COR-L47 (cell line): ENCODE measurements around the gene MAML3.

Experiments used
- DNase-seq: peaks from one replicate; lab custom pipeline; 2025; lab: John Stamatoyannopoulos, UW

MAML3 gene

DNA sequence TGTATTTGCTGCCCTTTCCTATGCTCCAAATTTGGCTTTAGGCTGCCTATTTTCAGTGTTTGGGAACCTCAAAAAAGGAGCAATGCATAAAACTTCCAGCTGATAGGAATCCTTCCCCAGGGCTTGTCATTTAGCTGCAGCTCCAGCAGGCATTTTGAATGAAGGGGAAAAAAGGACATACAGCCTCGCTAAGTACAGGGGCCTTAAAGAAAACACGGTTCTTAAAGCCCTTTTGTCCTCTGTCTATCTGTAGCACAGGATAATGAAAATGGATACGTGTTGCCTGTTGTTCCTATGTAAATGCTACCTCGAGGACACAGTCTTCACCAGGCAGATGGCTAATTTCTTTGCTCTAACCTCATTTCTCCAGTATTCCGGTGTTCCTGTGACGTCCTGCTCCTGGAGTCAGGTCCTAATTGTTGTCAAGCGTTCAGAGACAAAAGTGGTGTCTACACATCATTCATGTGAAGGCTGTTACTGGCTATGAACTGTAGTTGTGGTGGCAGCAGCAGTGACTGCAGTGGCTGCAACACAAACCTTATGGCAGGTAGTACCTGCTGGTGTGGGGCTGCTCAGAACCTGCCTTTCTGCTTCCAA is 371.0 kb downstream of the MAML3 start:
- no peak for DNase-seq

DNA sequence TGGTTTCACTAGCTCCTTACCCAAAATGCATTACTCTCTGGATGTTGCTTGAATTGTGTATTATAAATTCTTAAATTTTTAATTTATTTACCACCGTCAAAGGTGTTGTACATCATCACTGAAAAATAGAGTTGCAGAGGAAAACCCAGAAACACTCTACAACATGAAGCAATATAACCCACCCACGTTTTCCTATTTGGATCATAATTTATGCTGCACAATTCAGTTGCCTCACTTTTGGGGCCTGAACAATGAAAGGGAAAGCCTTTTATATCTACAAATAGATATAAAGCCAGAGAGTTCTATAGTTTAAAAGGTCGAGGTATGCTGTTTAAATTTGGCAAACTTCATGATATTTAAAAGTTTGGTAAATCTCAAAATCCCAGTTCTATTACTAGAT is 372.9 kb downstream of the MAML3 start:
- DNase-seq = no peak

DNA sequence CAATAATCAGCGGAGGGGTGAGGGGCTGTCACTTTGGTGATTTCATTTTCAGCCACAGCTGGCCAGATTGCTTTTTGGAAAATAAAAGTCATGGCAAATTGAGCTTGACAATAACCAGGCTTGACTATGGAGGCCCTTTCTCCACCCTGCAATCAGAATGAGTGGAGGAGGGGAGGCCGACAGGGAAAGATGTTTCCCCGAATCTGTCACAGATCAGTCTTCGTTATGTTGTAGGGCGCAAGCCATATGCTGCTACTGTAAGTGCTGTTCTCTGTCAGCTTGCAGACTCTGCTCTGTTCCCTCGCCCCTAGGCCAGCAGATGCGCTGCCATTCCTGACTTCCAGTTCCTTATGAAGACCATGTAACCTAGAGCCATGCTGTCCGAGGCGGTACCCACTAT is 374.3 kb downstream of the MAML3 start:
- DNase-seq = no peak

DNA sequence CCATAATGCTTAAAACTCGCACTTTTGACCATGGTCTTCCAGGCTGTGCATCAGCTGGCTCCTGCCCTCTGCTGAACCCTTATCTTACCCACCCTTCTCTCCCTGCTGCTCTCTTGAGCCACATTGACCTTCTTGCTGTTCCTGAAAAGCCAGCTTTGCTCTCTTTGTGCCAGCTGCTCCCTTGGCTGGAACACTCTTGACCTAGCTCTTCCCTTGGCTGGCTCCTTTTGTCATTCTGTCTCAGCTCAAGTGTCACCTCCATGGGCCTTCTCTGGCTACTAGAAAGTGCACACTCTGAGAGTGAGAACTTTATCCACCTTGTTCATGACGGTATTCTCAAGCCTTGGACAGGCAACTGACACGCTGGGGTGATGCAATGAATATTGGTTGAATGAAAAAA is 376.2 kb downstream of the MAML3 start:
- no peak for DNase-seq

DNA sequence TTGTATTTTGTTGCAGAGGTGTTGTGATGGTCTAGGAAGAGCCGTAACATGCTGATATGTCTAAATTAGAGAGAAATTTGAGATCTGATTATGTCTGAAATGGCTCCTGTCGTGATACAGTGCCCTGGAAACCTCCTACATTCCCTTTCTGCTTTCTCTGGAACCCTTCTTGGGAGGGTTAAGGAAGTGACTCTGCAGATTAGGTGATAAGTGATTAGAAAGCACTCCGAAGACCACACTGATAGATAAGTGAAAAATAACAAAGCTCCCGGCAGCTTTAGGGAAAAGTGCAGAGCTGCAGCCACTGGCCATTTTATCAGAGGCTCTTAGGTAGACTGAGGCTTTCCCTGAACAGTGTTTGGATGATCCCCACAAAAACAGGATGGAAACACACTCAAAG is 377.7 kb downstream of the MAML3 start:
- no peak for DNase-seq

DNA sequence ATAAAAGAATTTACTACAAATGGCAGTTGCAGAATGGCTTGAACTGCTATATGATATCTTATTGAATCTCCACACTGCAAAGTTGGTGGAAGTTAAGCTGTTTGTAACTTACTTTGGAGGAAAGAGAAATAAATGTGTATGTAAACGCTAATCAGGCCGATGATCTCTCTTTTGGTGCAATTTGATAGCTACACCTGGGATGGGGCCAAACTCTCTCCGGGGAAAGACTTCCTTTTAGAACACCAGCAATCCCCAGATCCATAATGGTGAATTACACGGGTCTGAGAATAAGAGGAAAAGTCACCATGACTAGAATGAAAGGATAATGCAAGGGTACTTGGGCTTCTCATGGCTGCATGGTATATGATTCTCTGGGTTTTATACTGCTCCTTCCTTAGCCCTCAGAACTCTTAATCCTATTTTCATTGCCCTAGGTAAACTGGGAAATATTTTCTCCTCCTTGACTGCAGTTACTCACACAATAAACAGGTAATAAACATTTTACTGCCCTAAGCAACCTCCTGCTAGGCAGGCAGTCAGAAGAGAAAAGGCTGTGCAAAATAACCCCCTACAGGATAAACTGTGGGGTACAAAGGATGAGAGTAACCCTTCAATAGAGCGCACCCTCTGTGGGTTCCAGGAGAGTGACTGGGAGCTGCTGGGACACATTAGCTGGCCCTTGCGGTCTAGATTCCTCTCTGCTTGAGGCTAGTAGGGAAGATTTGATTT is 379.1 kb downstream of the MAML3 start:
- no peak for DNase-seq

DNA sequence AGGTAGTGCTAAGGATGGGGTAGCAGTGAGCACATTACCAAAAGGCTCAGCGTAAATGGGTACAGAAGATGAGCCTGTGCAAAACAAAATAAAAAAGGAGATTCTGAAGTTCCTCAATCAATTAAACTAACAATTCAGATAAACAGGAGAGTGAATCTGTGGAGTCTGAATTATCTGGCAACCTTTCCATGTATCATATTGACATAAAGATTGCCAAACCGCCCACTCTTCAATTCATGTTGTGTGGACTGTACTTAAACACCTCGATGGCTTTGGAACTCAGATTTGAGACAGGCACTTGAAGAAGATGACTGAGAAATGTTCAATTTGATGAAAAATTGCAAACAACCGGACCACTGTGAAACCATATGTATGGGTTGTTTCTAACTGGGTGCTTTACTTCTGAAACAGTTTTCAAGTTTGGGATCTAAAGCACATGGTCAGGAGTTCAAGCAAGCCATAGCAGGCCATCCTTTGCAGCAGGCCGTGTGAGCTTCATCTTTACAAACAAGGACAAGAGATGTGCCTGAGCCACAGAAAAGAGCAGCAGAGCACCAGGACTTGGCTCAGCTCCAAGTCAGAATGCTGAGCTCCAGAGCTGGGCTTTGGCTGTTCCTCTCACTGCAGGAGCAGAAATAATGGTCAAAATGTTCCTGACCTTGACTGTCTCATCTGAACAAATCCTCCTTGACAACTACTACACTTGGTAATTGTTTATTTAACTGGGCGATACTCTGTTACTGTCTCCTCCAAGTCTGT is 380.2 kb downstream of the MAML3 start:
- DNase-seq = no peak

DNA sequence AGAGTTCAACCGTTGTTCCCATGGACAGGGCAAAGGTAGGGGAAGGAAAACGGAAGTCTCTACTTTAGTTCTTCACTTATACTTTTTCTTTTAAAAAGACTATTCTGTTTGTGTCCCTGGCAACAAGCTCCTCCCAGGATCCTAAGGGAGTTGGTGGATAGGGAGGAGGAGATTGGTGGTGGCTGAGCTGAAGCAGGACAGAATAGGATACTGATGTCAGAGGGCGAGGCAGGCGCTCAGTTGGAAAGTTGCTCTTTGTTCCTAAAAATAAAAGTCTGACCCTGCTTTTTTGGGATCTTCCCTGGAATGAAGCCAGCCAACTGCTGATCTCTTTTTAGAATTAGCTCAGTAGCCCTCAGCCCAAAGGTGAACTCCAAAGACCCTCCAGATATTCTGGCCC is 383.6 kb downstream of the MAML3 start:
- no peak for DNase-seq

DNA sequence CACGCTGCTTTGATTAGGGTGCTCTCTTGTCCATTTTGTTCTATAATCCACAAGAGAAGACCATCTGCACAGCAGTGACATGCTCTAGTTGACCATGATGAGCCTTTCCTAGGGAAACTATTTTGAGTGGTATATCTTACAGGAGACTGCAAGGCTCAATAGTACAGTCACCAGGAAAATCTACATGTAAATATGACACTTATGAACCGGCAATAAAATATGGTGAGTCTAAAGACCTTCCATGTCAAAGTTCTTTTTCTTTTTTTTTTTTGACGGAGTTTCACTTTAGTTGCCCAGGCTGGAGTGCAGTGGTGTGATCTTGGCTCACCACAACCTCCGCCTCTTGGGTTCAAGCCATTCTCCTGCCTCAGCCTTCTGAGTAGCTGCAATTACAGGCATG is 384.6 kb downstream of the MAML3 start:
- no peak for DNase-seq

DNA sequence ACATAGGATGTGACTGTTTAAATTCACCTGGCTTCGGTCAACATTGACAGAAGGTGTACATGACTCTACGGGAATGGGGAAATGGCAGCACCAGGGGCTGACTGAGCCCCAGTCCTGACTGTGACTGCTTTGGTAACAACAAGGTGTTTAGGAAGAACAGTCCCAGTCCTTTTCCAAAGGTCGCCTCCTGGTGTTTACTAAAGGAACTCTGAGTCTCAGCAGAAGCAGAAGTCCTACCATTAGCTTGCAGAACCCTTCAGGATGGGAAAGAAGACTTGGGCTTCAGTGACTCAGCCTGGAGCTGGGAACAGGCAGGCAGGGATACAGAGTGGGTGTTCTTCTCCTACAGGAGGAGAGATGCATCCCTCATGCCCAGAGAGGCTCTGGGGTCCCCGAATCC is 385.1 kb downstream of the MAML3 start:
- DNase-seq = no peak

DNA sequence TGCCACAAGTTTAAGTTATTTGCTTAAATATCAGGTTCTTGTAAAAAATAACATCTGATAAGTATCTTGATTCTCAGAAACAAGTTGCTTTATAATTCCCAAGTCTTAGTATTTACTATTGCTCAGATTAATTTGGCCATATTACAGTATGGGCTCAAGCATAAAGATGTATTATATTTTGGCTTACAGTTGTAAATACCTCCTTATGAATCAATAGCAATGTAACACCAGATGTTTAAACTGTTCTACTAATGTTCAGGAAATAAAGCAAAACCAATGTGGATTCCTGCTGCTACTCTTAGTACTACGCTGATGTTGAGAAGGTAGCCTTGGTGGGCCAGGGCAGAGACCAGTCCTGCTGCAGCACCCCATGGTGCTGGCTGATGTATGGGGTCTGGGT is 385.6 kb downstream of the MAML3 start:
- DNase-seq = no peak

DNA sequence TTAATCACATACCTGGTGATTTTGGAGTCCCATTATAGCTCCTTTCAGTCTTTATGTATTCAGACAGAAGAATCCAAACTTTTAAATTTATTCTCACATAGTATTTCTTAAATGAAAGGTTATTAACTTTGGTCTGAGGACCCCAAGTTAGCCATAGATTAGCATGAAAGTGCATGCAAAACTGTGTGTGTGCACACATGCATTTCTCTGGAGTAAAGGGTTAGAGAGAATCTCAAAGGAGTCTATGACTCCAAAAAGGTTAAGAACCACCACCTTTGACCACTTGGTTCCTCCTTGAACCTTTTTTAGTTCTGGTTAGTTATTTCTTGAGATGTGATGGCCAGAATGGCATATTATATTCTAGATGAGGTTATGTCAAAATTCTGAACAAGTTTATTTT is 386.4 kb downstream of the MAML3 start:
- no peak for DNase-seq

DNA sequence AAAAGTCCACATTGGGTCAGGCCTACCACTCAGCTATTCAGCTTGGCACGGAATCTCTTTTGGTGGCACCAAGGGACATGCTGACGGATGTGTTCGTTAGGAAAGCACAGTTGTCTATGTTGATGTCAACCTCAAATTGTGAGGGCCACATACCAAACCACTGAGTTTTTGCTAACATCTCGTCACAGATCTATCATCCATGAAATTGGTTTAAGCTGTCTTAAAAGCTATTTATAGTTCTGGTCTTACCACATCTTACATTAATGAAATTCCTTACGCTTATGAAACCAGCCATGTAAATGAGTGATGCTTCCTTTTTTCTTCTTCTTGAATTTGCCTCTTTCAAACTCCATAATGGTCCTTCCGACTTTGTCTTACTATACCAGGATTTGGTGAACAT is 386.8 kb downstream of the MAML3 start:
- no peak for DNase-seq

DNA sequence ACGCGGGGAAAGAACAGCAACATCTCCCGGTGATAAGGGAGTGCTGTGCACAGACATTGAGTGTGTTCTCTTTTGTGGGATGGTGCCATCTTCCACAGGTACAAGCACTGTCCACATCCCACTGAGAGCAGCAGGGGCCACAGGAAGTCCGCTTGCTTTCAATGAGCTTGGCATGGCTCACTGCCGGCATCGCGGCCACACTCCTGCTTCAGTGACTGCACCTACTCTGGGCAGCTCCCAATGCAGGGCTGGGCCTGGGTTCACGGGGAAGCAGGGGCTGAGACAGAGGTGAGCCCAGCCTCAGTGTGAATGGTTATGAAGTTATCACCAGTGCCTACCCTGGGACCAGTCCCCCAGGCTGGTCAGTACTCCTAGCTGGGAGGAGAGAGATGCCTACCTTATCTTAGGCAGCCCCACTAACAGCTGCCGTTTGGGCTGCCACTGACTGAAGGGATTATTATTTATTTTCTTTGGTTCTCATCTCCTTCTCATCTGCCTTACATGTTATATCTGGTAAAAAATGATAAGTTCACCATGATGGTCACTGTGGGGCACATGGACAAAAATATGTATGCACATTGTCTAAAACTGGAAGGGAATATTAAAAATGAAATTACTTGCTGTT is 389.2 kb downstream of the MAML3 start:
- no peak for DNase-seq

DNA sequence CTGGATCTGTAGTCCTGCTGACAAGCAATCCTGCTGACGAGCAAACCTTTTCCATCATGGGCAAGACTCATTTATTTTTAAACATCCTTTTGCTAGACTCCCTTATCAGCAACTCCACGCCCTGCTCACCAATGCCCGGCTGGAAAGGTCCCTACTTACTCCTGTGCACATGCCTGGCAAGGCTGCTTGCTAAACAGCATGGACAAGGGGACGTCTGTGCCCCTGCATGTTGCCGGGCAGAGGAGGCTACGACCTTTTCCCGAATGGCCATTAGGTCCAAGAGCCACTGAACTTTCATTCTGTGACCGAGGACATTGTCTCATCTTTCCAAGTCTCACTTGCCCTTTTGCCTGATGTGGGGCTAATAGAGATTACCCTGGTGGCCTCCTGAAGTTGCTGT is 389.8 kb downstream of the MAML3 start:
- DNase-seq = no peak

DNA sequence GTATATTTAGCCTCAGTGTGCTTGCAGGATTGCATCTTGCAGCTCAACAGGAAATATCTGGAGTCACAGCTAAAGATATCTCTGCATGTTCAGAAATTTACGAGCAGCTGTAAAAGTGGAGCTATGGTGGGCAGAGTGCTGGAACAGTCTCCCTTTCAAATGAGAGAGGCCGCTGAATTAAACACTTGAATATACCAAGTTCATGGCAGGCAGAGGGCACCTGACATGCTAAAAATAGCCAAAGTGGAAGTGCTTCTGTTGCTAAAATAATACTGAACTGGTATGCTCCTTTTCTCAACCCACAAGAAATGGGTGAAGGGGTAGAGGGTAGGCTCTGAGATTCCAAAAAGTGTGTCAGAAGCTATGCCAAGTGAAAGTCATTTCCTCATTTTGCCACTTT is 390.3 kb downstream of the MAML3 start:
- DNase-seq = no peak

DNA sequence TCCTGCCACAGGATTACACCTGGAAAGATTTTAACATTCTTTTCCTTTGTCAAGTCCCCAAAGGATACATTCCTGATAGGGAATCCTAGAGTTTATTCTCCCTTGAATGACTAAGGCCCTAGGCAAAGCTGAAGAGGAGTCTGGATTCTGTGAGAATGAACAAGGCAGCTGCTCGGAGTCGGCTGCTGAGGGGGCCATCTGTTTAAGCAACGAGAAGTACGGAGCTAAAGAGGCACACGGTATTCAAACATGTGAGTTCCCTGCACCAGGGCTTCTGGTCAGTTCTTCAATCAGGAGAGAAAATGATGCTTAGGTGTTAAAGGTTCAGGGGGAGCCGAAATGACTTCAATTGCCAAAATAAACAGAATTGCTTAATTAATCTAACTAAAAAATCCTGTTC is 390.8 kb downstream of the MAML3 start:
- no peak for DNase-seq

DNA sequence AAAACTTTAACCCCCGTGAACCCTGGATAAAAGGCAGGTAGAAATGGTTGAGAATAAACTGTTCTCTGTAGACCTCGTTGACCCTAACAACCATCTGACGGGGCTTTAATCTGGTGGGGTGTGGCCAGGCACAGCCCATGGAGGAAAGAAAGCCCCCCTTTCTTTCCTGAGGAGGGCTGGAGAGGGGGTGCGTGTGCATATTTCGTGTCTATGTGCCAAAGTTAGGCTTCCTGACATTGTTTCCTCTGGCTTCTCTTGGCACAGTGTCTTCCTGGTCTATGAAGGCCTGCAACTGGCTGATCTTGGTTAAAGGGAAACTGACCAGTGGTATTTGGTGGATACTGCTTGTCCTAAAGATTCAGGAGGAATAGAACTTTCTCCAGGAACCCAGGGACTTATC is 391.3 kb downstream of the MAML3 start:
- DNase-seq = no peak

DNA sequence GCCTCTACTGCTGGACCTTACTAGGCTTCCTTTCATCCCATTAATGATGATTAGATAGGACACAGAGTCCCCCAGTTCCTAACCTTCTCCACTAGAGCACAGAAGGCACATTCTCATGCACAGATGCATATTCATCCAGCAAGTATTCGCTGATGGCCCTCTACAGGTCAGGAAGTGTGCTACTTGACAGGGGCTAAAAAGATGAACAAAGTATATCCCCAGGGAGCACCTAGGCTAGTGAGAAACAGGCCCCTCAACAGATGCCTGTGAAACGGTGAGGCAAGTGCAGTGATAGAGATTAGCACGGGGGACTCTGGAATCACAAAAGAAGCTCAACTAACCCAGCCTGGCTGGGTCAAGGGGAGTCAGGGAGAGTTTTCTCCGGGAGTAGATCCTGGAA is 392.5 kb downstream of the MAML3 start:
- no peak for DNase-seq

DNA sequence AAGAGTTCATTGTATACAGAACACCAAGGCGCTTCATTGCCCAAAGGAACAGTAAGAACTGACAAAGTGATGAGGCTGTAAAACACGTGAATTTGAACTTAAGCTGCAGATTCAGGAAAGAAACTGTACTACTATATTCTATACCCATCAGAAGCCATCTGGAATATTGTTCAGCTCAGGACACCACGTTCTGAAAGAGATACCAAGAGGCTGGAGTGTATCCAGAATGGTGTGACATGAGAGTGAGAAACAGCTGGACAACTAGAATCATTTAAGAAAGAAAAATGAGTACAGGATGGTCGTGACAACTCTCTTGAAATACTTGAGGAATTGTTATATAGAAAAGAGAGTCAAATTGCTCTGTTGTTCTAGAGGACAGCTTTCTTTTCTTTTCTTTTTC is 393.4 kb downstream of the MAML3 start:
- DNase-seq = no peak

DNA sequence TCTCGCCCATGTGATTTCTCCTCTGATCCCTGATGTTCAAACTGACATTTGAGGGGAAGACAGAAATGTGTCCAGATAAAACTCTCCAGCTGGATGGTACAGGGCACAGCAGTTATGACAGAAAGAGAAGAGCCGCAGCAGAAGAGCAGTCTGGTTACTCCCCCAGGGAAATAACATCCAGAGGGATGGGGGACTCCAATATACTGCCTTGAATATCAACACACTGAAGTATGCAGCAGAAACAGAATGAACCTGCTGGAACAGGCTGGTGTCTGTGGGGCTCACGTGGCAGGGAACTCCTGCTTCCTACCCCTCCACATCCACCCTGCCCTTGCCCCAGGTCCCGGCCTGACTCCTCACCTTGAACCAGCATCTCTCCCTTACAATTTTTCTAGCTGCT is 394.9 kb downstream of the MAML3 start:
- DNase-seq = no peak

DNA sequence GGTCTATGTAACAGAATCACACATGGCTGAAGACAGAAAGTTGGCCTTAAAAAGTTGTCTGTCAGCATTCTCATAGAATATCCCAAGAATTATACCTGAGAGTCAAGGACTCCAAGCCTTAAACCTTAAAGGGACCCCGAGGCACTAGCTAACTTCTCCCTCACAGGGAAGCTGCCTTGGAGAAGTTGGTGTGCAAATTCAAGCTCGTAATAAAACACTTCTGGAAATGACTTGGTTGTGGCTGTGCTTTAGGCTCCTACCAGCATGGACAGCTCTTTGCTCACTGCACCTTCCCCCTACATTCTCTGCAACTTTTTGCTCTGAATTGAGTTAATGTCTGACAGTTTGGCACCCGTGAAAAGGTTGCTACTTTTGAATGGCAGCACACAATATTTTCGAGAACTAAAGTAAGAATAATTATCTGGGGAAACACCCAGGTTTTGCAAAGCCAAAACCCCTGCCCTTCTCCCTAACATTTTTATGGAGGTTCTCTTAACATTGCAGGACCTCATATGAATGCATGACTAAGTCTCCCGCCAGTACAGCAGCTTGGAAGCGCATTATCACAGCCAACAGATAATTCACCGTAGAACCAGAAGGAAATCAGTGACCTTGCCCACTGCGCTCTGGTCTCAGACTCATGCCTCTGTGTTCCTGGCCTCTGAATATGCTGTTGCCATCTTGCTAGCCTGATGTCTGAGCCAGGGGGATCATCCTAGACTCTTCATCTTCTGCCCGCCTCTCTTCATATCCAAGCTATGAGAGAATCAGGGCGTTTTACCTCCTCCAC is 397.4 kb downstream of the MAML3 start:
- DNase-seq = no peak
